NCI-H1092 (cell line): ENCODE results near the gene TSPAN33.
"Not testable (repeated sequence)": the region's sequence is repeated elsewhere in the genome, so short reads cannot be mapped to it uniquely, and the experiment has no call there.

Experiments
- DNase-seq: peaks from one replicate; lab custom pipeline; 2025; lab: John Stamatoyannopoulos, UW

Gene TSPAN33

DNA sequence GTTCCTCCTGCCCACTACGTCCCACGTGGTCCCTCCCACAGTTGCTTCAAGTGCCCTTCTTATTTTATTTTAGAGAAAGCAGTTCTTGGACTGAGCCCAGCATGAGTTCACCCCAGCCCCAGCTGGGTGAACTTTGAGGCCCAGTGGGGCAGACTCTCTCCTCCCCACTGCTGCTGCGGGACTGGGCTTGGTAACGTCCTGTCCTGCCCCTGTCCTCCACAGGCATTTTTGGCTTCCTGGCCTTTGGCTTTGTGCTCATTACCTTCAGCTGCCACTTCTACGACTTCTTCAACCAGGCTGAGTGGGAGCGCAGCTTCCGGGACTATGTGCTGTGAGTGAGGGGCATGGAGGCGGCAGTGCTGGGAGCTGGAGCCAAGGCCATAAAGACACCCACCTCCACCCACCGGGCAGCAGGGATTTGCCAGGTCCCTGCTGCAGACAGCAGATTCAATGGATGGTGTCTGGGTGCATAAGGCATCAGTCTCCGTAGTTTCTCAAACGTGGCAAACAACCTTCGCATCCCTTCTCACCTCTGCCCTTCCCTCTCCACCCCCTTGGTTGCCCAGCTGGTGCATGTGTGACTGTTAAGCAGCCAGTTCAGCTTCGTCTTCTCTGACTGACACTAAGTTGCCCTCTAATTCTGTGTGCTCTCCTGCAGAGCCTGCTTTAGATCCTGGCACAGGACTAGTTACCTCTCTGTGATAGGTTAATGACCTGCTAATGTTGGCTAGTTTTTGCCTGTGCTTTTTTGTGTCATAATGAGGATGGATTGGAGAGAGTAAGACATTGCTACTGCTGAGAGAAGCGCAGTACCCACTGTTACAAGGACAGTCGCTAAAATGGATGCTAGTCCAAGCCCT, 64.8 kb downstream of the TSPAN33 start:
- no peak for DNase-seq

DNA sequence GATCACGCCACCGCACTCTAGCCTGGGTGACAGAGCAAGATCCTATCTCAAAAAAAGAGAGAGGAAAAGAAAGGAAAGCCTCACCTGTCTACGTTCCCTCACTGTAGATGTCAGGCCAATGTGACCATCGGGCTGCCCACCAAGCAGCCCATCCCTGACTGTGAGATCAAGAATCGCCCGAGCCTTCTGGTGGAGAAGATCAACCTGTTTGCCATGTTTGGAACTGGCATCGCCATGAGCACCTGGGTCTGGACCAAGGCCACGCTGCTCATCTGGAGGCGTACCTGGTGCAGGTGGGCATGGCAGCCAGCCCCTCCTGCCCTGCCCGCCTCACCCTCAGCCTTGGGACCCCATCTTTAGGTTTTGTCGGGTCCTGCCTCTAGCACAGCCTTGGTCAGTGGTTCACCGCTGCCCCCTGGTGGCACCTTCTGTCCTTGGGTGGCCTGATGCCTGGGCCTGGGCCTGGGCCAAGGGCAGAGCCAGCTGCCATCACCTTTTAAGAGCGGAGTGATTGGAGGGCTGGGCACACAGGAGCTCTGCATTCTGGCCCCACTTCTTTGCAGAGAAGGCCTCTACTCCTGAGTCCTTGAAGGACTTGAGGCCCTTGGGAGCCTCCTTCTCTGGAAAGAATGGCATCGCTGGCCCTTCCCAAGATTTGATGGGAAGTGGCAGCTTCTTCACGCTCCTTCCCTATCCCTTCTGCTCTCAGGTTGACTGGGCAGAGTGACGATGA, 65.9 kb downstream of the TSPAN33 start:
- peak; percentile 77 for DNase-seq

GRCh38 chr7:129210989-129211312, 66.4 kb downstream of the TSPAN33 start:
- DNase-seq = no peak

GRCh38 chr7:129212126-129212525, 67.6 kb downstream of the TSPAN33 start:
- DNase-seq = no peak

- DNase-seq = no peak
Measured at GRCh38 chr7:129212596-129212995, 68.1 kb downstream of the TSPAN33 start.

DNA sequence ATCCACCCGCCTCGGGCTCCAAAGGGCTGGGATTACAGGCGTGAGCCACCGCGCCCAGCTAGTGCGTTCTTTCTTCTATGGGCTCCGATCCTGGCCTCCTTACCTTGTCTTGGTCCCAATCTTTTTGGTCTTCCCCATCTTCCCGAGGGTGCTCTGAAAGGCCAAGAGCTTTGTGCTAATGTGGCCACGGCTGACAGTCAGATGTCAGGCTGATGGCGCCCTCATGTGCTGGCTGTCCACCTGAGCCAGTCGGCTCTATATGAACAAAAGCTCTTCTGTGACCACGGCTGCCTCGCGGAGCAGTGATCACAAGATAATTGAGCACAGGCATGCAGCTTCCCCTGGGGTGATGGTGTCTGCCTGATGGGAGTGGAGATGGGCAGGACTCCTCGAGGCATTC, 69.3 kb downstream of the TSPAN33 start:
- peak; percentile 31 for DNase-seq

DNA sequence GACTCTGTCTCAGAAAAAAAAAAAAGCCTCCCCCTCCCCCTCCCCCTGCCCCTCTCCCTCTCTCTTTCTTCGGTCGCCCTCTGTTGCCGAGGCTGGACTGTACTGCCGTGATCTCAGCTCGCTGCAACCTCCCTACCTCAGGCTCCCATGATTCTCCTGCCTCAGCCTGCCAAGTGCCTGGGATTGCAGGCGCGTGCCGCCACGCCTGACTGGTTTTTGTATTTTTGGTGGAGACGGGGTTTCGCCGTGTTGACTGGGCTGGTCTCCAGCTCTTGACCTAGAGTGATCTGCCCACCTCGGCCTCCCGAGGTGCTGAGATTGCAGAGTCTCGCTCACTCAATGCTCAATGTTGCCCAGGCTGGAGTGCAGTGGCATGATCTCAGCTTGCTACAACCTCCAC, 71.2 kb downstream of the TSPAN33 start:
- DNase-seq = not testable (repeated sequence)

- not testable (repeated sequence) for DNase-seq
Measured at GRCh38 chr7:129216101-129216715, 71.7 kb downstream of the TSPAN33 start.

- not testable (repeated sequence) for DNase-seq
Measured at GRCh38 chr7:129216821-129217416, 72.4 kb downstream of the TSPAN33 start.

- peak; percentile 77 for DNase-seq
Measured at GRCh38 chr7:129218514-129219062, 74.1 kb downstream of the TSPAN33 start.

DNA sequence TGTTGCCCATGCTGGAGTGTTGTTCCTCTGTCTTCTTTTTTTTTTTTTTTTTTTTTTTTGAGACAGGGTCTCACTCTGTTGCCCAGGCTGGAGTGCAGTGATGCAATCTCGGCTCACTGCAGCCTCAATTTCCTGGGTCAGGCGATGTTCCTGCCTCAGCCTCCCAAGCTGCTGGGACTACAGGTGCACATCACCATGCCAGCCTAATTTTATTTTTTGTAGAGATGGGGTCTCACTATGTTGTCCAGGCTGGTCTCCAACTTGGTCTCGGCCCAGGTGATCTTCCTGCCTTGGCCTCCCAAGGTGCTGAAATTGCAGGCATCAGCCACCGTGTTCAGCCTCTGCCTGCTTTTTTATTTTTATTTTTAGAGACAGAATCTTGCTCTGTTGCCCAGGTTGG, 74.7 kb downstream of the TSPAN33 start:
- not testable (repeated sequence) for DNase-seq
